Putamen (tissue), 1 donor: ENCODE results near the gene CLSTN2.

Experiments used
- DNase-seq: peaks from one replicate; pipeline ENCODE4 v3.0.0-alpha.2; 2016; ENCODE audit warnings: low spot score

The CLSTN2 gene

GRCh38 chr3:140236836-140237501, 302.0 kb downstream of the CLSTN2 start:
- no peak for DNase-seq

DNA sequence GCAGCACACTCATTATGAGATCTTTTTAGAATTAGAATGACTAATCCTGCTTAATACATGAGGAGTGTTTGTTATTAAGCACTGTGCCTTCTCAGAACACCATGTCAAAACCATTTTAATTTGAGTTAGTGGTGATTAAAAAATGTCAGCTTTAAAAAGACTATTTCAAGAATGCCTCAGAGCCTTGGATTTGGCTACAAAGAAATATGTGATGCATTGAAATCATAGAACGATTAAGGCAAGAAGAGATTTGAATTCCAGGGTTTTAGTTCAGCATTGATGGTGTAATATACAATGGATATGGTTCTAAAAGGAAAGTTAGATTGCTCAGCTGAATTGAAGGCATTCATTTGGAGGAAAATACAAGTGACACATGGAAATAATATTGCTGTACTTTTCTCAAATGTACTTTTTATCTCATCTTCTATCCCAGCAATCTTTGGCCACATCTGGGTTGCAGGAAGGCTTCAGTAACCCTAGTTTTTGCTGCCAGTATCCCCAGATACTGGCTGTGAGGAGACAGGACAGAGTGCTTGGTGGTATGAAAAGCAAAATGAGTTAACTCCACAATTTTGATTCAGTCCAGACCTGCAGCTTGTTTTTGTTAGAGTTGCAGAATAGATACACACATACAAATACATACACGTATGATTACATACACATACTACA, 303.8 kb downstream of the CLSTN2 start:
- DNase-seq, result no peak

GRCh38 chr3:140242818-140243276, 307.9 kb downstream of the CLSTN2 start:
- DNase-seq, result no peak

DNA sequence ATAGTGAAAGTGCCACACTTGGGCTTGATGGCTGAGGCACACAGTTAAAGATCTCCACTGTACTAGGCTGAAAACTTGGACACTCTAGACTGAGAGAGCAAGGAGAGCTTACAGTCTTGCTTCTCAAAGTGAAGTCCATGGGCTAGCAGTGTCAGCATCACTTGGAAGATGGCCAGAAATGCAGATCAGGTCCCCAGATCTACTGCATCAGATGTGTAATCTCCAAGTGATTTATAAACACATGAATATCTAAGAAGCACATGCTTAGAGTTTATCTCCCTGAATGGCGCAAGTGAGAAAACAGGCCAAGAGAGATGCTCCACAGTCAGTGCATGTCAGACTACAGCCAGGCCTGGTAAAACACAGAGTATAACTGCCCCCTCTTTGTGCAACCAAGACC, 308.6 kb downstream of the CLSTN2 start:
- DNase-seq, result no peak

DNA sequence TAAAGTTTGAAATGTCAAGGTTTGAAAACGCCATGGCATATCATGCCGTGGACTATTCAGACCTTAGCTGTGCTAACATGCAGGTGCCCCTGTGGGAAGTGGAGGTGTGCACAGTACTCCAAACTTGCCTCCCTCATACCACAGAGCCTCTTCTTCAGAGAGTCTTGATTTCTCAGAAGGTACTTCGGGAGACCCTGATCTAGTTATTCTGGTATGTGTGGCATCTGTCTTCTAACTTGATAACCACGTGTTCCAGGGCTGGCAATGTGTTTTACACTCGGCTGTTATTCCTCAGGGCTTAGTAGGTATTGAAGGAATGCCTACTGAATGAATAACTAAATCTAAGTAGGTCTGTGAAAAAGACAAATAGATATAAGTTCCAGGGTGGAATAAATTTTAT, 309.9 kb downstream of the CLSTN2 start:
- DNase-seq, result no peak

DNA sequence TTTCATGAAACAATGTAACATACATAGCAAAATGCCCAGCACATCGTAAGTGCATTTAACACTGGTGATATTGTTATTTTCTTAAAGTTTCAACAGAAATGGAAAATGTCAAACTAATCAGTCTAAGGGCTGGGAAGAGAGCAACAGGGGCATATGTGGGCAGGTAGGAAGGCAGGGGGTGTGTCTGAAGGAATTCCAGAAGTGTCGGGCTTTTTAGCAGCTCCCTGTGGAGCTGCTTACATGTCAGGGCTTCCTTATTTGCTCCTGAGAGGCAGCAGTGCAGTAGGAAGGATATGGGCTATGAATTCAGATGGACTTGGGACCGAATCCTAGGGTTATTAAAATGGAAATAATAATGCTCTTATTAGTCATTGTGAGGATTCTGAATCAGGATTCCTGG, 311.6 kb downstream of the CLSTN2 start:
- no peak for DNase-seq

- DNase-seq, result no peak
Observed at GRCh38 chr3:140247775-140248174, 312.8 kb downstream of the CLSTN2 start.

DNA sequence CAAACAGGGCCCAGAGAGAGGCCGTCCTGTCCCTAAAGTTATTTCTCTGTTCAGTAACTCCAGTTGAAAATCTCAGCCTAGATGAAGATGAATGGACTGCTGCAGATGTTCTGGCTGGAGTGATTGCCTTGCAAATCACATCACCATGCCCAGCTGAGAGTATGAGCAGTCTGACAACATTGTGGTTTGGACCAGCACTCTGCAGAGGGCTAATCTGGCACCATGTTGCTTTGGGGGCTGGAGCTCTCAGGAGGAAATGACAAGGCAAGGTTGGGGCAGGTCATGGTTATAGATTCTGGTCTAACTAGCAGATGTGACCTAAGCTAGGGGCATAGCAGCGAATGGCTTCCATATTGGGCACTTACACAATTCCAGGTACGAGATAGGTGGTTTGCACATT, 314.2 kb downstream of the CLSTN2 start:
- DNase-seq, result no peak

DNA sequence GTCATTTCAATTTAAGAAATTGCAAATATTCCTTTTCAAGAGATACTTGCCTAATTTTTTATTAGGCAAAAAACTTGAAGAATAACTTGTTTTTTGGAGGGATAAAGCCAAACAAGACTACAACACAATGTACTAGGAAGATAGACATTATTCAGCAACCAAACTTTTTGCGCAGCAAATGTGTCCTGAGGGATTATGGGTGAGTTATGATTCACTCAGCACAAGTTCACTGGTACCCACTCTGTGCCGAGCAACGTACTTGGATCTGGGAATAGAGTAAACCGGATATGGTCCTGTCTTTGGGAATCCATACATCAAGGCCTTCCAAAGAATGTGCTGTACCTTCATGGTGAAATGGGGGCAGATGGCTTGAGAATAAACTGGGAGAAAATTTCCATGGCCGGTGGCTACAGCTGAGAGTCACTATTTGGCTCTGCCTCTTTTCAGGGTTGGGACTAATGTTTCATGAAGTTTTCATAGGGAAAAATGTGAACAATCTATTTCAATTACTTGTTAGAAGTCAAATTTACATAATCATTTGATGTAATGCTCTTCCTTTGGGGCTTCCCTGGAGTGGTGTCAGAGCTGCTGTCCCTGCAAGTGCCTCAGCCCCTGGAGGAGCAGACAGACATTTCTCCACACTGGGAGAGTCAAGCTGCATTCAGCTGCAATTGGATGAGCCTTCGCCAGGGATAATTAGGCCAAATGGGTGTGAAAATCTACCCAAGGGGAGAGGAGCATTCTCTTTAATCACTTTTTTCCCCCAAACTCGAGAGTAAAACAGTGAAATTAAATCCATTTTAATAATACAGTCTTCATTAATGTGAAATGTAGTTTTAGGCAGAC, 315.2 kb downstream of the CLSTN2 start:
- no peak for DNase-seq

DNA sequence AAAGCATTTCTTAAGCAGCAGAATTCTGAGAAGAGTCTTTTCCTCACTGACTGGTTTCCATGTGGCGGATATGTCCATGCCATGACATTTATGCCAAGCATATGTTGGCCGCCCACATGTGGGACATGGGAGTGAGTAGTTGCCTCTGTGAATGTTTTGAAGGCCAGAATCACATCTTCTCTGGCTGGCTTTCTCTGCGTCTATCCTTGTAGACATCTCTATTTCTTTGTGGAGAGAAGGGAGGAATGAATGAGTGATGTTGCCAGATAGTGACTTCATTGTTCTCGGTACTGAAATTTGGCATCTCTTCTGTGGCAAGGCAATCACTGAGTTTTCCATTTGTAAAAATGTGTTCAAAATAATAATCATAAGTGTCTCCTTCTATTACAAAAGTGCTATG, 316.0 kb downstream of the CLSTN2 start:
- no peak for DNase-seq

DNA sequence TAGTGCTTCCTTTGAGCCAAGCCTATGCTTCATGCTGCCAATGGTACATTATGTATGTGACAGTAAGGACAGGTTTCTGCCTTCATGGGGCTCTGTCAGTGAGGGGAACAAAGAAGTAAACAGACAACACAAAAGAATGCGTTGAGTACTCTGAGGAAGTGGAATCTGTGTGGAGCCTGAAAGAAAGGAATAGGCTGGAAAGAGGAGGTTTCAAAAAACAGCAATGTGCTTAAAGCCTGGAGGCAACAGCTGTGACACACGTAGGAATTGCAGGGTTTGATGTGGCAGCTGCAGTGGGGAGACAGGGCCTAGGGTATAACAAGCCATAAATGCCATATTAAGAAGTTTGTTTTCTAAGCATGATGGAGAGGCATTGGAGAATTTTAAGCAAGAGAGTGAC, 316.7 kb downstream of the CLSTN2 start:
- DNase-seq, result no peak

DNA sequence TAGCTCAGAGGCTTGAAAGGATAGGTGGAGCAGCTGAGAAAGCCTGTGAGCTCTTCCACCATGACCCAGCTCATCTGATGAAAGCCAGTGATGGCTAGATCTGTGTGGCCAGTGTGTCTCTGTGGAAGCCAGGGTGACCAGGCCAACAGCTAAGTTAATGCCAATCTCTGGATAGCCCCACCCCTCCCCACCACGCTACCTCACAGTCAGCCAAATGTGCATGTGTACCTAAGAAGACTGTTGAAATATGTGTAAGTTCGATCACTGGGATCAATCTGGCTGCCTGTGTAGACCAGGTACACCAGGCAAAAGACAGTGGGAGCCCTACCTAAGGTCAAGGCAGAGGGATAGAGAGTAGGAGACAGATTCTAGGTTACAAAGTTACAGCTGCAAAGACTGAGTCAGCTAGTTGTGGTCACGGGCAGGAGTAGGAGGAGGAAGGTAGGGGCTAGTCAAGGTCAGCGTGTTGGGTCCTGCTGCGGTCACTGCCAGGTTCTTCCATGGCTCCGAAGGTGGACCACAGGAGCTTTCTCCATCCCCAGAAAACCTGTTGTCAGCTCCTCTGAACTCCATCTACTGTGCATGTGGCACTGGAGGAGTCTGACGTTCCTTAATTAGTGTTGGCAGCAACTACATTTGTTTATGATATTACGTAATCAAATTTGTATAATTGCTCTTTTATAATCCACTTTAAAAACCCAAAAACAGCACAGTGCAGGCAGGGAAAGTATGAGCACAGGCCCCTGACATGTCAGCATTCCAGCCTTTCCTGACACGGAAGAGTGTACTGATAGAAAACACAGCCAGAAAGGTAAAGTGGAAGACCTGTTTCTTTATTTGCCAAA, 318.0 kb downstream of the CLSTN2 start:
- no peak for DNase-seq

DNA sequence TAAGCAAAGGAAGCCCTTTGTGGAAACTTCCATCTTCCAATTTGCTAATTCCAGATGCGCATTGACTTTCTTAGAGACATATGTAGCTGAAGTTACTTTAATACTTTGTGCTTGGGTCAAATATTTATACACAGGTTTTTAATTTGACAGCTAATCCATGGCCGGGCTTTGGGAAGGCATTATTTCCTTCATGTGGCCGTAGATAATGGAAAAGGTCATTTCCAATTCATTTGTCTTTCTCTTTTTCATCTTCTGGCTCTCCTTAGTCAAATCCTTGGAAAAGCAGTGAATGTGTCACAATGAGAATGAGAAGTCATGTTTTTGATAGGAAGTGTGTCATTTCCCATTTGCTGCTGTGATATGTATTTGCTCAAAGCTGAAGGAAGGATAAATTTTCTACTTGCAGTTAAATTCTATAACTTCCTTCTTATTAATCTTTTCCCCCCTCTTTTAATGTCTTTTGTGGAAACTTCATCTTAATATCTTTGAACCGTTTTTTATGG, 323.3 kb downstream of the CLSTN2 start:
- DNase-seq, result no peak

DNA sequence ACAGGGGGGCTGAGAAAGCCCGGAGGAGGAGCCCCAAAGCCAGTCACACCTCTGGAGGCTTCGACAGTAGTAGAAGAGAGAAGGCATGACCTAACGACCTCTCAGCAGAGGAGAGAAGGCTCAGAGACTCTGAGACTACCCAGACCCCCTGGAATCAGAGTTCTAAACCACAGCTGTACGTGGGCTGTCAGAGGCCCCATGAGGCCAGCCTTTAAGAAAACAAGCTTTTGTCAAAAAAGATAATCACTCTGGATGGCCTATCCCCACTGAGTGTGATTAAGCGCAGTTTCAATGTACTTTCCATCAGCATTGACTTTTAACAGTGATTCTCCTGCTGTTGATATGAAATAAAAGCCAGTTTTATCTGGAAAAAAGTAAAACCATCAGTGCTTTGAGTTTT, 330.3 kb downstream of the CLSTN2 start:
- no peak for DNase-seq

DNA sequence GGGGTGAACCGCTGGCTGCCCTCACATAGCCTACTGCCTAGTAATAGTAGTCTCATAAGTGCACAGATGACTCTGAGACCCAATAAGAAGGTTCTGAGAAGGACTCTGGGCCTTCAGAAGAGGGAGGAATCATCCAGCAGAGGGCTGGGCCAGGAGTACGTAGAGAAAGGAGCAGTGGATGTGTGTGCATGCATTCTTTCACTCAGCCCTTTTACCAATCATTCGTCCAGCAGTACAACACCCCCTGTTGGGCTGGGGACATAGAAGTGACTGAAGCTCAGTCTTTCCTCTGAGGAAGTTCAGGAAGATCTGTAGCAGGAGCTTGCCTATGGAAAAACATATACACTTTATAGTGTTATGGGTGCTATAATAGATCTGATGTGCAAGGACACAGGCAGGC, 333.1 kb downstream of the CLSTN2 start:
- no peak for DNase-seq

- DNase-seq, result no peak
Observed at GRCh38 chr3:140268610-140269009, 333.6 kb downstream of the CLSTN2 start.

- DNase-seq, result no peak
Observed at GRCh38 chr3:140270329-140270728, 335.3 kb downstream of the CLSTN2 start.

- DNase-seq, result no peak
Observed at GRCh38 chr3:140273542-140274195, 338.7 kb downstream of the CLSTN2 start.

GRCh38 chr3:140274429-140274828, 339.4 kb downstream of the CLSTN2 start:
- DNase-seq, result no peak

- no peak for DNase-seq
Observed at GRCh38 chr3:140276703-140277102, 341.7 kb downstream of the CLSTN2 start.

DNA sequence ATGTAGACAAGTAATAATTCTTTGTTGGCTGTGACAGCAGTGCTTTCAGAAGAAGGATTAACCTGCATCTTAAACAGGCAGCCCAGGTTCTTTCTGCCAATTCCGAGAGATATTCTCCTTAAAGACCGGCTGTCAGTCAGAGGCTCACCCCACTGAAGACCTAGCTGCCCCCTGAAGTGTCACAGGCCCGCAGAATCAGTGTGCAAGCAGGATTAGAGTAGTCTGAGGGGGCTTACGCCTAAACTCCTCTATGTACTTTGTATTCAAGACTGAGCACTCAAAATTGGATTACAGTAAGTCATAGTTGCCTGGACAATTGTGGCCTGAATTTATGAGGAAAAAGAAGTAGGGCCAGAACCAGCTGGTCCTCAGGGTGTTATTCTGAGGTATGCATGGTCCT, 342.9 kb downstream of the CLSTN2 start:
- DNase-seq, result no peak
